Motor neuron (in vitro differentiated cells): Measurements from ENCODE around the gene BDKRB2. TPM values are rescaled to one million over a fixed set of nuclear protein-coding genes. Genes with fewer than 3 reads are reported as not detected.

Source experiments
- ATAC-seq, 8 experiments: fragments of 200-7000 bp; cut with Tn5 transposase; replicated peaks in 6 of 8; 2 replicates each; pipeline ENCODE4 v1.8.0; 2021; ENCODE audit warnings: mild to moderate bottlenecking in 8 of 8, moderate library complexity in 8 of 8
- H3K27ac ChIP-seq, 2 donors: fragments of 250-450 bp; sonication (Bioruptor Pico); 2 replicates each; pipeline ENCODE4 v1.9.0; 2021; ENCODE audit warnings: antibody characterized with exemption in 2 of 2, mild to moderate bottlenecking in 2 of 2, moderate library complexity in 1 of 2
- H3K4me1 ChIP-seq, 2 donors: fragments of 250-450 bp; sonication (Bioruptor Pico); replicated peaks in 1 of 2; 2 replicates each; pipeline ENCODE4 v1.6.1; 2021; ENCODE audit warnings: antibody characterized with exemption in 2 of 2, mild to moderate bottlenecking in 2 of 2, moderate library complexity in 1 of 2
- H3K4me3 ChIP-seq, 5 donors: fragments of 250-450 bp; sonication (Bioruptor Pico); 2 replicates each; pipeline ENCODE4 v1.9.0; 2021; ENCODE audit warnings: antibody characterized with exemption in 5 of 5, mild to moderate bottlenecking in 5 of 5, moderate library complexity in 4 of 5
- WGBS, 10 experiments: fragments of 450-650 bp; shearing (Covaris generic); methylation state at CpG; one replicate each; pipeline ENCODE4 v1.0.0; 2022; 5-methylcytosine and 5-hydroxymethylcytosine counted together
- in situ Hi-C, 9 experiments: fragments of 400-800 bp; cut with MboI; loops; one replicate each; pipeline ENCODE4 v1.15.0; 2021; ENCODE audit warnings: low sequenced_read_pairs in 9 of 9, low pct_unique_long_range_greater_than_20kb in 2 of 9; ENCODE audit not compliant: unreplicated experiment in 9 of 9
- total RNA-seq, 8 experiments: library from RNA; unstranded; fragments of 300-600 nt; gene quantifications; 2 replicates each; pipeline versions ENCODE4 v1.2.3 to v1.2.4, GENCODE V29; 2022

Gene BDKRB2
- total RNA-seq, 8 experiments from 2014 or later: 0.11 to 321 (median 0.90) TPM

- WGBS, 10 experiments: 80 to 93% (median 87%) methylated on average over 1 to 3 of the region's 5 CpGs; no CpG with 5 or more reads in 6 of the 10 experiments
- peak in 2 of 8 experiments; percentile 0 for ATAC-seq
- Histone ChIP-seq H3K4me1 (no peaks in the 10 kb centered on the region), H3K4me3 (no peak overlapping the region), H3K27ac (no peak overlapping the region)
- in situ Hi-C loops: no loop called here
Observed at GRCh38 chr14:96225213-96225612, 20.6 kb downstream of the BDKRB2 start.

- no peak overlapping the region for H3K4me3 ChIP-seq
- in situ Hi-C loops: no loop called here
- H3K4me1 ChIP-seq: no peaks in the 10 kb centered on the region
- 76% methylated on average over 4 of the region's 5 CpGs; no CpG with 5 or more reads in 9 of the 10 experiments for WGBS, 10 experiments
- peak in 6 of 8 experiments; percentile 13 to 82 (median 41) for ATAC-seq
- H3K27ac ChIP-seq: no peak overlapping the region
Observed at GRCh38 chr14:96225745-96226151, 21.1 kb downstream of the BDKRB2 start.

DNA sequence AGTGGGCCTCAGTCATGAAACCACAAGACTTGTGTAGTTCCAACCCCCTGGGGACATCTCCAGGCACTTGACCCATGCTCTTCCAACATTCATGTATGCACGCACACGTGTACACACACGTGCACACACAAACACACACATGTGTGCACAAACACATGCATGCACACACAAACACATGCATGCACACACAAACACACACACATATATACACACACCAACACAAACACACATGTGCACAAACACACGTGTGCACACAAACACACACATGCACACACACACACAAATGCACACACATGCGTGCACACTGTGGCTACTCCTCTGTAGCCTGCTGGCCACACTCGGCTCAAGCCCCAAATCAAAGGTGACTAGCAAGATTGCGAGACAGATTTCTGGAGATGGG, 22.8 kb downstream of the BDKRB2 start:
- WGBS, 10 experiments: 72 to 100% (median 92%) methylated on average over 1 to 3 of the region's 7 CpGs; no CpG with 5 or more reads in 7 of the 10 experiments
- peak in 1 of 8 experiments; percentile 1 for ATAC-seq
- no peak overlapping the region for H3K4me3 ChIP-seq
- no peaks in the 10 kb centered on the region for H3K4me1 ChIP-seq
- in situ Hi-C loops: no loop called here
- no peak overlapping the region for H3K27ac ChIP-seq

DNA sequence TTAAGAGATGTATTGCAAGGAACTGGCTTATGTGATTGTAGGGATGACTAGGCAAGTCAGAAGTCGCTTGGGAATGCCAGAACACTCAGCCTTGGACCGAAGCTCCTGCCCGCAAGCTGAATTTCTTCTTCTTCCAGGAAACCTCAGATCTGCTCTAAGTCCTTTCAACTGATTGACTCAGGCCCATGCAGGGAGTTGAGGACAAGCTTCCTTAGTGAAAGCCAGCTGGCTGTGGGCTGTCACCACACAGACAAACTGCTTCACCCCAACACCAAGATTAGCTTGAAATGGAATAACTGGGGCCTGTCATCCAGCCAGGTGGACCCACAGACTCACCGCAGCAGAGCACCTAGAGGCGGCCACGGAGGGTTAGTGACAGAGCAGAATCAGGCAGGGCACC, 24.7 kb downstream of the BDKRB2 start:
- H3K4me1 ChIP-seq: no peaks in the 10 kb centered on the region
- H3K27ac ChIP-seq: no peak overlapping the region
- WGBS, 10 experiments: 84 to 100% (median 93%) methylated on average over 1 to 6 of the region's 6 CpGs; no CpG with 5 or more reads in 2 of the 10 experiments
- no peak overlapping the region for H3K4me3 ChIP-seq
- in situ Hi-C loops: no loop called here
- no peak for ATAC-seq

DNA sequence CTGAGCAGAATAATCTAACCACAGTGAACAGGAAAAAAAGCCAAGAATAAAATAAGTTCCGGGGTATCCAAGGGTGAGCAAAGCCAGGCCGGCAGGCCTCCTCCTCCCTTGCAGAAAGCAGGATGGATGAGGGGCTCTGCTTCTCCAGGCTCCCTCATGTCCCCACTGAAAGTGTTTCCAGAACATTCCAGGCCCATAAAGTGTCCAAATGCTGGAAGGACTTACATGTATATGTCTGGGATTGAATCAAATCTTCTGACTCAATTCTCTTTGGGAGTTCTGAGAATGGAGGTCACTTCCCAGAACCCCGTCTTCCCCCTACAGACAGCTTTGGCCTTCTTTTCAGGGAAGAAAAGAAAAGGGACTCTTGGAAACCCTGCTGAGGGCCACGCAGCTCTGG, 26.4 kb downstream of the BDKRB2 start:
- 67 to 100% (median 90%) methylated on average over 1 to 4 of the region's 4 CpGs; no CpG with 5 or more reads in 2 of the 10 experiments for WGBS, 10 experiments
- no peak for ATAC-seq
- in situ Hi-C loops: no loop called here
- H3K27ac ChIP-seq: no peak overlapping the region
- no peak overlapping the region for H3K4me3 ChIP-seq
- no peaks in the 10 kb centered on the region for H3K4me1 ChIP-seq

DNA sequence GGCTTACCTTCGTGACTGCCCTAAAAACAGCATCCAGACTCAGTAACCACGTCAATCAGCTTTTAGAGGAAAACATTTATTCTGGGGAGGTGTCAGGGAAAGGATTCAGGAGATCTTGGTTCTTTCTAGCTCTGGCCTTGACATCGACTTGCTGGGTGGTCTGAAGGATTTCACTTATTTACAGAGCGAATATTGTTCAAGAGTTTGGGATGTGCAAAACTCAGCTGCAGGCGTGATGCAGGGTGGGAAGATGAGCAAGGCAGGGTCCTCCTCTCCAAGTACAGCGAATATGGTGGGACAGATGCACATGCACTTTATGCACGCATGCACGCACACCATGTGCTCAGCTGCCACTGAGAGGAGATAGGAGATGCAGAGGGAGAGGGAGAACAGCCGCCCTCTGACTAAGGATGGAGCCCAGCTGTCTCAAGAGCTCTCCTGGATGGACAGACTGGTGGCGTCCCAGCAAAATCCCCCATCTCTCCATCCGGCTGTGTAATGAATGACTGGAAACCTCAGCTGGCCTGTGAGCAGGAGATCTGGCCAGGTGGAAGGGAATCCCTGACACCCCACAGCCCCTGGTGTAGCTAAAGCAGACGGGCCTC, 27.0 kb downstream of the BDKRB2 start:
- in situ Hi-C loops: no loop called here
- Histone ChIP-seq H3K4me3 (no peak overlapping the region), H3K4me1 (no peaks in the 10 kb centered on the region), H3K27ac (no peak overlapping the region)
- peak in 1 of 8 experiments; percentile 2 for ATAC-seq
- 55 to 93% (median 80%) methylated on average over 1 to 9 of the region's 12 CpGs; no CpG with 5 or more reads in 3 of the 10 experiments for WGBS, 10 experiments

DNA sequence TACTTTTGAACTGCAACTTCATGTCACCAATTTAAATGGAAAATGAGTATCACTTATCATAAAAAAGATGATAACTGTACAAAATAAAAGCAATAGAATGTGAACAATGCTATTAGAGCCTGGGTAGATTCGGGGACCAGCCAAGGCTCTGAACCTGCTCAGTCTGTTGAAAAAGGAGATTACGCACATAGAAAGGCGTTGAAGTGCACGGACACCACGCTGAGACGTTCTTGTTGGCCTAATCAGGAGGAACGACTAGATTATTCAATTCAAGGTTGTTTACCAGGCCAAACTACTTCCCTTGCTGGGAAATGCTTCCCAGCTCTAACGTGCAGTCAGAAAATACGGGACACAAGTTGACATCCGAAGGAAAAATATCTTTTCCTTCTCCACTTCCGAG, 27.9 kb downstream of the BDKRB2 start:
- 46 to 100% (median 76%) methylated on average over 3 to 9 of the region's 11 CpGs for WGBS, 10 experiments
- no peak overlapping the region for H3K27ac ChIP-seq
- in situ Hi-C loops: no loop called here
- no peak for ATAC-seq
- H3K4me1 ChIP-seq: no peaks in the 10 kb centered on the region
- H3K4me3 ChIP-seq: no peak overlapping the region

- no peak overlapping the region for H3K27ac ChIP-seq
- WGBS, 10 experiments: 81 to 90% (median 83%) methylated on average over 2 to 3 of the region's 3 CpGs; no CpG with 5 or more reads in 7 of the 10 experiments
- H3K4me1 ChIP-seq: no peaks in the 10 kb centered on the region
- no peak overlapping the region for H3K4me3 ChIP-seq
- in situ Hi-C loops: no loop called here
- ATAC-seq: peak in 1 of 8 experiments; percentile 1
Observed at GRCh38 chr14:96233661-96234060, 29.0 kb downstream of the BDKRB2 start.

DNA sequence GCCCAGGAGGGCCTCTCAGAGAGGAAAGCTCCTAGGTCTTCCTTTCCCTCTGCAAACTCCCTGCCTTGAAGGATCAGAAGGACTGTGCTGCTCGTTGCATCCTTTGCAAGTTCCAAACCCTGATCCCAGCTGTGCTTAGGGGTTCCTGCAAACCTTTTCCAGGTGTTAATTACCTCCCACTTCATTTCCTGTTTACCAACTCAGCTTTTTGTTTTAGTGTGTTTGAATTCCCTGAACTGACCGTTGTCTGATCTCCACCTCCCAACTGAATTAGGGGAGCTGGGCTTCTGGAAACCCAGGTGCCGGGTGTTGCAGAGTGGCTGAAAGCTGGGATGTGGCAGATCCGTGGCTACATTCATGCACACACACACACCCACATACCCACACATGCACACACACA, 30.8 kb downstream of the BDKRB2 start:
- H3K4me1 ChIP-seq: no peaks in the 10 kb centered on the region
- in situ Hi-C loops: no loop called here
- no peak overlapping the region for H3K4me3 ChIP-seq
- ATAC-seq: no peak
- 50 to 100% (median 86%) methylated on average over 1 to 4 of the region's 4 CpGs; no CpG with 5 or more reads in 1 of the 10 experiments for WGBS, 10 experiments
- H3K27ac ChIP-seq: no peak overlapping the region

GRCh38 chr14:96237641-96238040, 33.0 kb downstream of the BDKRB2 start:
- H3K27ac ChIP-seq: no peak overlapping the region
- 75 to 100% methylated on average over 1 of the region's 2 CpGs; no CpG with 5 or more reads in 8 of the 10 experiments for WGBS, 10 experiments
- in situ Hi-C loops: no loop called here

GRCh38 chr14:96238676-96239265, 34.1 kb downstream of the BDKRB2 start:
- Histone ChIP-seq H3K4me3 (no peak overlapping the region), H3K27ac (no peak overlapping the region), H3K4me1 (no peaks in the 10 kb centered on the region)
- WGBS, 10 experiments: 83 to 100% (median 93%) methylated on average over 1 to 4 of the region's 7 CpGs; no CpG with 5 or more reads in 5 of the 10 experiments
- in situ Hi-C loops: no loop called here
- ATAC-seq: no peak

More at GRCh38 chr14:96237641-96238040, 33.0 kb downstream of the BDKRB2 start:
- ATAC-seq: no peak
- Histone ChIP-seq H3K4me3 (no peak overlapping the region), H3K4me1 (no peaks in the 10 kb centered on the region)

- WGBS, 10 experiments: 68 to 92% (median 85%) methylated on average over 2 to 8 of the region's 9 CpGs; no CpG with 5 or more reads in 2 of the 10 experiments
- Histone ChIP-seq H3K27ac (no peak overlapping the region), H3K4me3 (no peak overlapping the region), H3K4me1 (no peaks in the 10 kb centered on the region)
- ATAC-seq: no peak
- in situ Hi-C loops: no loop called here
Observed at GRCh38 chr14:96239711-96240141, 35.1 kb downstream of the BDKRB2 start.

- Histone ChIP-seq H3K27ac (no peak overlapping the region), H3K4me3 (no peak overlapping the region), H3K4me1 (no peaks in the 10 kb centered on the region)
- ATAC-seq: no peak
- in situ Hi-C loops: no loop called here
- 67 to 93% (median 88%) methylated on average over 1 to 10 of the region's 18 CpGs; no CpG with 5 or more reads in 7 of the 10 experiments for WGBS, 10 experiments
Observed at GRCh38 chr14:96240641-96241040, 36.0 kb downstream of the BDKRB2 start.
